NB4 (cell line): ENCODE measurements around the gene NOC2L.

Experiments
- DNase-seq: peaks from one replicate; pipeline ENCODE4 v3.0.0; 2010; ENCODE audit warnings: low read depth
- H3K4me3 ChIP-seq: one replicate; pipeline ENCODE4 v1.5.1; 2011; ENCODE audit warnings: mild to moderate bottlenecking, low read depth, low read length, moderate library complexity
- MYC ChIP-seq: IDR thresholded peaks from 2 replicates; pipeline ENCODE4 v1.6.1; 2011; ENCODE audit warnings: low read depth, low read length
- POLR2A ChIP-seq: IDR thresholded peaks from 2 replicates; pipeline ENCODE4 v1.6.1; 2011; ENCODE audit warnings: mild to moderate bottlenecking; ENCODE audit not compliant: insufficient read length; ENCODE audit errors: extremely low read depth
- TF ChIP-seq, protein P1 (sequence below): IDR thresholded peaks from 2 replicates; pipeline ENCODE4 v1.6.1; 2011; ENCODE audit warnings: low read depth, low read length
- TF ChIP-seq, protein P2 (sequence below): IDR thresholded peaks from one replicate; pipeline ENCODE4 v1.5.1; 2012; ENCODE audit warnings: low read depth, low read length

The NOC2L gene

DNA sequence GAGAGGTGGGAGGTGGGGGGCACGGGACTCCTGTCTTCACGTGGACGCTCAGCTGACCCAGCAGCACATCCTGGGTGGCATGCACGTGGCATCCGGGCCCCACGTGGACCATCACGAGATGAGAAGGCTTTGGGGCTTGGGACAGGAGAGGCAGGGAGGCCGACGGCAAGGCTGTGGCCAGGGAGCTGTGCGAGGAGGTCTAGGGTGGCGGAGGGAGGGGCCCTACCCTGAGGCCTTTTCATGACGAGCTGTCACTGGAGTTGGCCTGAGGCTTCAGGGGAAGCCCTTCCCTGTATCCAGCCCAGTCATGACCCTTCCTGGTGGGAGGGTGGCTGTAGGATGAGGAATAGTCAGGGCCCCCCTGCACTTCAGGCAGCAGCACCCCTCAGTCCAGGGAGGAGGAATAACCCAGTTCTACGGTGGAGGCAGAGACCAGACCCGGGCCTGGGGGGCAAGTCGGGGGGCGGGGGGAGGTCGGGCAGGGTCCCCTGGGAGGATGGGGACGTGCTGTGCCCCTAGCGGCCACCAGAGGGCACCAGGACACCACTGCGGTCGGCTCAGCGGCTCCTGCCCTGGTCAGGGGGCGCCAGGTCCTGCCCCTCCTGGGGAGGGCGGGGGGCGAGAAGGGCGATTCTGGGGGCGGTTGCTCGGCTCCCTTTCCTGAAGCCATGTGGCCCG lies 24.9 kb upstream of the NOC2L start:
- TF ChIP-seq, protein P1, sequence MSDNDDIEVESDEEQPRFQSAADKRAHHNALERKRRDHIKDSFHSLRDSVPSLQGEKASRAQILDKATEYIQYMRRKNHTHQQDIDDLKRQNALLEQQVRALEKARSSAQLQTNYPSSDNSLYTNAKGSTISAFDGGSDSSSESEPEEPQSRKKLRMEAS: no peak
- TF ChIP-seq MYC: no peak
- no peak for TF ChIP-seq POLR2A
- TF ChIP-seq, protein P2, sequence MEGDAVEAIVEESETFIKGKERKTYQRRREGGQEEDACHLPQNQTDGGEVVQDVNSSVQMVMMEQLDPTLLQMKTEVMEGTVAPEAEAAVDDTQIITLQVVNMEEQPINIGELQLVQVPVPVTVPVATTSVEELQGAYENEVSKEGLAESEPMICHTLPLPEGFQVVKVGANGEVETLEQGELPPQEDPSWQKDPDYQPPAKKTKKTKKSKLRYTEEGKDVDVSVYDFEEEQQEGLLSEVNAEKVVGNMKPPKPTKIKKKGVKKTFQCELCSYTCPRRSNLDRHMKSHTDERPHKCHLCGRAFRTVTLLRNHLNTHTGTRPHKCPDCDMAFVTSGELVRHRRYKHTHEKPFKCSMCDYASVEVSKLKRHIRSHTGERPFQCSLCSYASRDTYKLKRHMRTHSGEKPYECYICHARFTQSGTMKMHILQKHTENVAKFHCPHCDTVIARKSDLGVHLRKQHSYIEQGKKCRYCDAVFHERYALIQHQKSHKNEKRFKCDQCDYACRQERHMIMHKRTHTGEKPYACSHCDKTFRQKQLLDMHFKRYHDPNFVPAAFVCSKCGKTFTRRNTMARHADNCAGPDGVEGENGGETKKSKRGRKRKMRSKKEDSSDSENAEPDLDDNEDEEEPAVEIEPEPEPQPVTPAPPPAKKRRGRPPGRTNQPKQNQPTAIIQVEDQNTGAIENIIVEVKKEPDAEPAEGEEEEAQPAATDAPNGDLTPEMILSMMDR: peak; percentile 61
- H3K4me3 ChIP-seq: no peak overlapping the region
- peak; percentile 43 for DNase-seq

DNA sequence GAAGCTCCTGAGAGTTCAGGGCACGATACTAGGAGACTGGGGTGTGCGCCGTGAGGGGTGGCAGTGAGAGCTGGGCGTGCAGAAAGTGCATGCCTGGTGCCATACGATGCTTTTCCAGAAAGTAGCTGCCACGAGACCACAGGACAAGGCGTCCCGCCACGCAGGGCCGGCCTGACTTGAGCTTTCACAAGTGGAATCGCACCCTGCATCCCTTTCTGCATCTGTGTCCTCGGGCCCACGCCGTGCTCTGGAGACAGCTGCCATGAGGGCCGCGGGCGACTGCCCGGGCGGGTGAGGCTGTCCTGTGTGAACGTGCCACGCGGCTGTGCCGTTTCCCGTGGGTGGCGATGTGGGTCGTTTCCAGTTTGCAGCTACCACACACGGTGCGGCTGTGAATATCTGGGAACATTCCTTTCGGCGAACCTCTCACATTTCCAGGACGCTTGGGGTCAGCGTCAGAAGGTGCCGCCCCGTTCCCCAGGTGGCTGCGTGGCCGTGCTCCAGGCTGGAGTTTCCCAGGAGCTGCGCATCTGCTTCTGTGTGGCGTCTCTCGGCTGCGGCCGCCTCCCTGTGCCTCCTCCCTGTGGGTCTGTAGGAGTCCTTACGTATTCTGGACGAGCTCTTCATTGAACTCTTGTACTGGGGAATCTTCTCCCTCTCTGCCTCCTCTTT lies 23.8 kb upstream of the NOC2L start:
- no peak for DNase-seq
- H3K4me3 ChIP-seq: no peak overlapping the region
- TF ChIP-seq, protein P2: no peak
- TF ChIP-seq POLR2A (no peak), MYC (no peak)
- TF ChIP-seq, protein P1: no peak

DNA sequence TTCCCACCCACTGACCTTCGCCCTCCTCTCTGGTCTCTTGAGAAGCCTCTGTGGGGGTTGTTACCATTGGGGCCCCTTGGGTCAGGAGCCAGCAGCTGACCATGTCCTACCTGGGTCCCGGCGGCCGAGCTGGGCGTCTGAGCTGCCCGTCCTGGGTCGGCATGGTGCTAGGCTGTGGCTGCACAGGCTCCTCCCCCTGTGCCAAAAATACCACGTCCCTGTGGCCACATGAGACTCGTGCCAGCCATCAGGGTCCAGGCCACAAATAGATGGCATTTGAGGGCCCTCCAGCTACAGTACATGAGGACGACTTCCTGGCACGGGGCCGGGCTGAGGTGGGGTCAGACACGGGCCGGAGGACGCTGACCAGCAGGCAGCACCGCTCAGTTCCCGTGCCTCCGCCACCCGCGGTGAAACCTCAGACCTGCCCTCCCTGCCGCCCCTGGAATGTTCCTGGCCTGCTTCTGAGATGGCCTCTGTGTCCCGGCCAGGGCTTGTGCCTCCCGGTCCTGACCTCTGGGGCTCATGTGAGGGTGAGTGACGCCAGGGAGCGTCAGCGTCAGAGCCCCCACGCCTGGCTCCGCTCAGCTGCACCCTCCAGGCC lies 23.0 kb upstream of the NOC2L start, which contains the start of gene PERM1:
Gene PERM1 (minus strand): TSS at position 139 of the 604 bp plus-strand sequence. CDS start 1,064 bp downstream, outside the sequence.
- DNase-seq: no peak

DNA sequence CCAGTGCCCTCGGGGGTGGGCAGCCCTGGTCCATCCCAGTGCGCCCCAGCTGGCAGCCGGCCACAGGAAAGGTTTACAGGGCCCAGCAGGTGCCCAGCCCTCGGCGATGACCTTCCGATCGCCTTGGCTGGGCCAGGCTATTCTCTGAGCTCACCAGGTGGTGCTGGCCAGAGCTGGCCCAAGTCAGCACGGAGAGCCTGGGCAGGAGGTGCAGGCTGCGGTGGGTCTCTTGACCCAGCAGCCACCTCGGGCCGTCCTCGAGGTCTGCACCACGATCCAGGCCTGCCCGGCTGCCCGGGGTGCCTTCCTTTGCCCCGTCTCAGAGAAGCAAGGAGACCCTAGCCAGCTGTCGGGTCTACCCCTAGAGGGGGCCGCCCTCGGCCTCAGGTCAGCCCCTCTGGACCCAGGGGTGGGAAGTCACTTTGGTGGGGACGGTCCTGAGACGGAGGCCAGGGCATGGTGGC lies 22.5 kb upstream of the NOC2L start:
- no peak for DNase-seq
- TF ChIP-seq, protein P1: no peak
- TF ChIP-seq MYC (no peak), POLR2A (no peak)
- TF ChIP-seq, protein P2: no peak
- no peak overlapping the region for H3K4me3 ChIP-seq

More for the DNA sequence above, 23.0 kb upstream of the NOC2L start, which contains the start of gene PERM1:
- H3K4me3 ChIP-seq: no peak within 1 kb of the TSS
- TF ChIP-seq, protein P1: no peak
- TF ChIP-seq, protein P2: no peak
- TF ChIP-seq POLR2A (no peak), MYC (no peak)

DNA sequence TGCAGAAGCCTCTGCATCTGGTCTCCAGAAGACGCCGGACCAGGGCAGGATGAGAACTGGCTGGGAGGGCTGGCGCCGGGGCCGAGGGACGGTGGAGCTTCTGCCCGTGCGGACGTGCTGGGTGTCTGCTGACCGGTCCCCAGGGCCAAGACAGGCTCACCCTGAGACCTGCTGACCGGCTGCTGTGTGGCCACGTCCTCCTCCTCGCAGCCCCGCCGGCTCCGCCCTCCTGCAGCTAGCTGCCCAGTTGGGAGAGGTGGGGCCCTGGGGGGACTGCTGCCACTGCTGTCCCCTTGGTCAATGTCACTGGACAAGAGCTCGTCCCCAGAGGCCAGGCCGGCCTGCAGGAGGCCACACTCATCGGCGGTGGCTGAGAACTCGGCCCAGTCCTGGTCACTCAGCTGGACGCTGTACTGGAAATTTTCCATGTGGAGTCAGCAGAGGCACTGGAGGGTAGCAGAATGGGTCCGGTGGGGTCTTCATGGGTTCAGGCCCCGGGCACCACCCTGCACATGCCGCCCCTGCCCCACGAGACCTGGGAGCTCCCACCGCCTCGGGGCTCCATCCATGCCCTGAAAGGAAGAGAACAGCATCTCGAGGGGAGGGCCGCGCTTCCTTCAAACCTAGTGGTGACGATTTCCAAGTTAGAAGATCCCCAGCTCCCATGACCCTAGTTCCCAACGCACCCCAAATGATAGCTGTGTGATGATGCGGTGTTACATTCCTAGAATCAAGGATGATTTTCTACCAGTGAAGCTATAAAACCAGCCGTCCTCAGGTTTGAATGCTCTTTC lies 21.7 kb upstream of the NOC2L start:
- TF ChIP-seq, protein P2: no peak
- no peak for TF ChIP-seq POLR2A
- TF ChIP-seq, protein P1: no peak
- no peak for TF ChIP-seq MYC
- H3K4me3 ChIP-seq: no peak overlapping the region
- DNase-seq: no peak
